EL (cell line): Measurements from ENCODE around the gene NMS.
A peak's percentile ranks its signal among the peaks of the same experiment; 100 is the strongest.
"Not testable (repeated sequence)": the region's sequence is repeated elsewhere in the genome, so short reads cannot be mapped to it uniquely, and the experiment has no call there.

ENCODE experiments used
- DNase-seq: peaks from one replicate; pipeline ENCODE4 v3.0.0-alpha.2; 2016

NMS gene

GRCh38 chr2:100470182-100470581 is at the start of gene NMS:
NMS (plus strand) TSS chr2:100470482; CDS start chr2:100470489, 7 bp downstream.
- no peak for DNase-seq

GRCh38 chr2:100422320-100423055 is 47.8 kb upstream of the NMS start:
- DNase-seq = peak; percentile 35

- peak; percentile 26 for DNase-seq
These were observed 46.7 kb upstream of the NMS start for GRCh38 chr2:100423631-100424030.

- DNase-seq = no peak
These were observed 45.9 kb upstream of the NMS start for GRCh38 chr2:100424277-100424875.

- no peak for DNase-seq
These were observed 45.2 kb upstream of the NMS start for GRCh38 chr2:100425107-100425506.

- DNase-seq = no peak
These were observed 44.5 kb upstream of the NMS start for GRCh38 chr2:100425573-100426383.

- DNase-seq = no peak
These were observed 43.9 kb upstream of the NMS start for GRCh38 chr2:100426384-100426720.

- DNase-seq = no peak
These were observed 43.2 kb upstream of the NMS start for GRCh38 chr2:100427111-100427510.

GRCh38 chr2:100427627-100428258 is 42.5 kb upstream of the NMS start:
- DNase-seq = peak; percentile 24

GRCh38 chr2:100429726-100430125 is 40.6 kb upstream of the NMS start:
- no peak for DNase-seq

- no peak for DNase-seq
These were observed 32.5 kb upstream of the NMS start for GRCh38 chr2:100437751-100438150.

- DNase-seq = no peak
These were observed 23.6 kb upstream of the NMS start for GRCh38 chr2:100446696-100447095.

- no peak for DNase-seq
These were observed 19.2 kb upstream of the NMS start for GRCh38 chr2:100451092-100451491.

- no peak for DNase-seq
These were observed 18.5 kb upstream of the NMS start for GRCh38 chr2:100451734-100452133.

- no peak for DNase-seq
These were observed 16.4 kb upstream of the NMS start for GRCh38 chr2:100453853-100454252.

GRCh38 chr2:100456357-100456756 is 13.9 kb upstream of the NMS start:
- DNase-seq = not testable (repeated sequence)

- DNase-seq = no peak
These were observed 9.3 kb upstream of the NMS start for GRCh38 chr2:100460904-100461530.

GRCh38 chr2:100470898-100471514 is 724 bp downstream of the NMS start:
- peak; percentile 5 for DNase-seq

GRCh38 chr2:100476606-100477005 is 6.3 kb downstream of the NMS start:
- no peak for DNase-seq

GRCh38 chr2:100482741-100483140 is 12.5 kb downstream of the NMS start:
- no peak for DNase-seq

- DNase-seq = no peak
These were observed 13.6 kb downstream of the NMS start for GRCh38 chr2:100483895-100484294.

GRCh38 chr2:100484390-100484789 is 14.1 kb downstream of the NMS start:
- no peak for DNase-seq

GRCh38 chr2:100485396-100485795 is 15.1 kb downstream of the NMS start:
- DNase-seq = no peak
